Measurements from ENCODE around the gene TBCD.
"Not testable (repeated sequence)": the region's sequence is repeated elsewhere in the genome, so short reads cannot be mapped to it uniquely, and the experiment has no call there.

TBCD gene

GRCh38 chr17:82765371-82765770 lies 13.5 kb downstream of the TBCD start:
- DNase-seq (ENCODE audit: low read depth in 3 of 3), result no peak

GRCh38 chr17:82767041-82767754 lies 15.3 kb downstream of the TBCD start:
- no peak for DNase-seq (ENCODE audit: low read depth in 3 of 3)

- DNase-seq (ENCODE audit: low read depth in 3 of 3), result no peak
Observed at GRCh38 chr17:82769041-82769440, 17.2 kb downstream of the TBCD start.

- DNase-seq (ENCODE audit: low read depth in 3 of 3), result no peak
Observed at GRCh38 chr17:82772026-82772425, 20.2 kb downstream of the TBCD start.

- not testable (repeated sequence) for DNase-seq (ENCODE audit: low read depth in 3 of 3)
Observed at GRCh38 chr17:82774456-82774855, 22.6 kb downstream of the TBCD start.

- DNase-seq (ENCODE audit: low read depth in 3 of 3), result no peak
Observed at GRCh38 chr17:82775001-82775823, 23.3 kb downstream of the TBCD start.

- DNase-seq (ENCODE audit: low read depth in 3 of 3), result no peak
Observed at GRCh38 chr17:82776454-82776853, 24.6 kb downstream of the TBCD start.

GRCh38 chr17:82777778-82778375 lies 26.0 kb downstream of the TBCD start:
- DNase-seq (ENCODE audit: low read depth in 3 of 3), result peak in 1 of 3 experiments; percentile 11

GRCh38 chr17:82779541-82779940 lies 27.7 kb downstream of the TBCD start:
- no peak for DNase-seq (ENCODE audit: low read depth in 3 of 3)

GRCh38 chr17:82780195-82780594 lies 28.3 kb downstream of the TBCD start:
- no peak for DNase-seq (ENCODE audit: low read depth in 3 of 3)

- DNase-seq (ENCODE audit: low read depth in 3 of 3), result no peak
Observed at GRCh38 chr17:82780971-82781893, 29.4 kb downstream of the TBCD start.

- peak; percentile 67 to 75 (median 73) for DNase-seq (ENCODE audit: low read depth in 3 of 3)
Observed at GRCh38 chr17:82781894-82782274, 30.0 kb downstream of the TBCD start.

GRCh38 chr17:82782657-82783207 lies 30.9 kb downstream of the TBCD start:
- no peak for DNase-seq (ENCODE audit: low read depth in 3 of 3)

GRCh38 chr17:82783498-82783897 lies 31.6 kb downstream of the TBCD start:
- no peak for DNase-seq (ENCODE audit: low read depth in 3 of 3)

- DNase-seq (ENCODE audit: low read depth in 3 of 3), result not testable (repeated sequence)
Observed at GRCh38 chr17:82785581-82785980, 33.7 kb downstream of the TBCD start.

GRCh38 chr17:82786427-82786826 lies 34.6 kb downstream of the TBCD start:
- no peak for DNase-seq (ENCODE audit: low read depth in 3 of 3)

GRCh38 chr17:82787081-82787848 lies 35.4 kb downstream of the TBCD start:
- DNase-seq (ENCODE audit: low read depth in 3 of 3), result no peak

GRCh38 chr17:82788206-82789001 lies 36.5 kb downstream of the TBCD start:
- no peak for DNase-seq (ENCODE audit: low read depth in 3 of 3)

- no peak for DNase-seq (ENCODE audit: low read depth in 3 of 3)
Observed at GRCh38 chr17:82789051-82789592, 37.3 kb downstream of the TBCD start.
